GM21515 (cell line): ENCODE results near the gene PLEKHA8.
A peak's percentile ranks its signal among the peaks of the same experiment; 100 is the strongest.

Source experiments
- ATAC-seq: cut with Tn5 transposase; IDR thresholded peaks from one replicate; pipeline ENCODE4 v1.9.1; 2021; ENCODE audit not compliant: unreplicated experiment

The PLEKHA8 gene

DNA sequence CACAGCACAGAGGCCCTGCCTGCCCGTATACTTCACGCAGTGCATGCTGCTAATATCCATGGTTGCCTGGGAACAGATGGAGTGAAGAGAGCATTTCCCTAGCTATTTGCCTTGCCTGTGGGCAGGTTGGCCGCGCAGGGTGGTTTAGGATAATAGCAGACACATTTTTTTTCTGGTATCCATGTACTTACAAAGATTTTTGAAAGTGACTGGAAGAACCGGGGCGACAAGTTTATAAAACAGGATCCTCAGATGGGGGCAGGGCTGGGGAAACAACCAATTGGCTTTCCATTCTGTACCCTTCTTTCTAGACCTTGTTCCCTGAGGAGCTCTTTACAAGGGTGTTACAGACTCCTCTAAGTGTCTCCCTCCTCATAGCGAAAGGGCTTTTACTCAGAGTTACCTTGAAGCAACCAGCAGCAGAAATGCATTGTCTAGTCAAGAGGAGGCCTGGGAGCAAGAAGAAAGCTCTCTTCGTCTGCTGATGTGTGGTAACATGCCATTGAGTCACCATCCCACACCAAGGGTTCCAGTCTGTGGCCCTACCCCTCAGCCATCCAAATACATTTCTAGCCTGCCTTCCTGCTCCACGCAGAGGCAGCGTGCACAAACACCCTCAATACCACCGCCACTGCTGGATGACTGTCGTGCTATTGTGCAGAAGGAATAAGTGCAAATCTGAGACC lies 138.1 kb downstream of the PLEKHA8 start:
- no peak for ATAC-seq

DNA sequence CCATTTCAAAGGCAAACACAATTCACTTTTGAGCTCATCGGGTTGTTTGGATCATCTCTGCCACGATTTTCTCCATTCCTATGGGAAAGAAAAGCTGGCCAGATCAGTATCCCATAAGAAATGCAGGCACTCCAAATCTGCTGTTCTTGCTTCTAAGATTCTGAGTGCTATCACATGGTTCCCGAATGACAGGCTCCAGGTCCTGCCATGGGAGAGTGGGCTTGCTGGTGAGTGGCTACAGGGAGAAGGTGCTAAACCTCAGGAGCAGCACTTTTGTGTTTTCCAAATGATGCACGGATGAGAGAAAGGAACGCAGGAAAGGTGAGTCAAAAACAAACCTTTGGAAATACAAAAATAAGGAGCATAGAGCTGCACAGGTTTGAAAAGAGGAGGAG lies 138.6 kb downstream of the PLEKHA8 start:
- no peak for ATAC-seq

DNA sequence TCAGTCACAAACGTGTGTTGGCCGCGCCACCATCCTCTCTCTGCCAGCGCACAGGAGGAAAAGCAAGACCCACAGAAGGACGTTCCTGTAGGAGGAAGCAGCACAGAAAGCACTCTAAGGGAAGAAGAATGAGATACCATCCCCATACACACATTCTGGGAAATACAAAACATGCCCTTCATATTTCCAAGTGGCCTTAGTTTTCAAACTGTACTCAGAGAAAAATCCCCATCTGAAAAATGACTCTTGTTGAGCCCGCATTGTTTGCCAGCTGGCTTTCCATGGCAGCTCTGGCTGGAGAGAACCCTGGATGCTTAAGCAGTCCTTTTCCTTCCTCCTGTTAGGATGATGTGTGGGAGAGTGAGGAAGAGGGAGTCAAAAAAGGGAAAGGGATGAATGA lies 139.7 kb downstream of the PLEKHA8 start:
- no peak for ATAC-seq

DNA sequence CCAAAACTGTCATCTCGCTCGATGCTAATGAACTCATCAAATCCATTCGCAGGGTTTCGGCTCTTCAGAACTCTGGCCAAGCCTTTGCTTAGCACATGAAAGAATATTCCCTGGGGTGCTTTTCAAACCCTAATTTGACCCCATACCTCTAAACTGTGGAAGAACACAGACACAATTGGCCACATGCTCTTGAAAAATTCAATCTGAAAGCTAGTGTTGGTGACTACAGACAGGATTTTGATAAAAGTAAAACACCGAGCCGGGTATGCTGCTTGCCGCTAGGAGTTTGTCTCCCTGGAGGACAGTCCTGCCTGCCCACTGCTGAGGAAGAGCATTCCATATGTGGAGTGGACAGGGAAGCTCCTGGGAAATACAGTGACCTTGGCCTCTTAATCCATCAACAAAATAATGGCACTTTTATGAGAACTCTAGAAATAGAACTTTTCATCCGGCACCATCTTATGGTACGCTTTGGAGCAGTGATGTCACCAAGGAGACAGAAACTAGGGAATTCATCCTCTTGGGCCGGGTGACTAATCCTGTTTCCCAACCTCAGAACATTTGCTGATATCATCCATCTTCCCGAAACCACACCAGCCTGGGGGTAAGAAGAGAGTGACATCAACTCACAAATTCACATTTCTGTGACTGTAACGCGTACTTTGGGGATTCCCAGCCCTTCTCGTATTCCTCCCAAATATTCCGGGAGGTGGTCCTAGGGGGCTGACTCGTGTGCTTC lies 140.8 kb downstream of the PLEKHA8 start:
- no peak for ATAC-seq

DNA sequence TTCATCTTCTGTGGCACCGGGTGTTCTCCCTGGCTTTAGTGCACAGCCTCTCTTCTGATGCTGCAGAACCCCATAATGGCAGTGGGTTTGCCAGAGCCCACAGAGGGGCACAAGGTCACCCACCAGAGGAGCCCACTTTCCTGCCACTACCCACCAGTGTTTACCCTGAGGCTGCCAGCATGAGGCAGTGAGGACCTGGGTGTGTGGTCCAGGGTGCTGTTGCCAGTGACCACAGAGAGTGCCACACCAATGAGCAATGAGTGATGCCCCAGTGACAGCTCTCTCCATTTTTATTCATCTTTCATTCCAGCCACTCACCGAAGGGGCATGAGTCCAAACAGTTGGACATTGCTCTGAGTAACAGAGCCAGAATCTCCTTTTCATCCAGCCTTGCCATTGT lies 141.4 kb downstream of the PLEKHA8 start:
- ATAC-seq = no peak

DNA sequence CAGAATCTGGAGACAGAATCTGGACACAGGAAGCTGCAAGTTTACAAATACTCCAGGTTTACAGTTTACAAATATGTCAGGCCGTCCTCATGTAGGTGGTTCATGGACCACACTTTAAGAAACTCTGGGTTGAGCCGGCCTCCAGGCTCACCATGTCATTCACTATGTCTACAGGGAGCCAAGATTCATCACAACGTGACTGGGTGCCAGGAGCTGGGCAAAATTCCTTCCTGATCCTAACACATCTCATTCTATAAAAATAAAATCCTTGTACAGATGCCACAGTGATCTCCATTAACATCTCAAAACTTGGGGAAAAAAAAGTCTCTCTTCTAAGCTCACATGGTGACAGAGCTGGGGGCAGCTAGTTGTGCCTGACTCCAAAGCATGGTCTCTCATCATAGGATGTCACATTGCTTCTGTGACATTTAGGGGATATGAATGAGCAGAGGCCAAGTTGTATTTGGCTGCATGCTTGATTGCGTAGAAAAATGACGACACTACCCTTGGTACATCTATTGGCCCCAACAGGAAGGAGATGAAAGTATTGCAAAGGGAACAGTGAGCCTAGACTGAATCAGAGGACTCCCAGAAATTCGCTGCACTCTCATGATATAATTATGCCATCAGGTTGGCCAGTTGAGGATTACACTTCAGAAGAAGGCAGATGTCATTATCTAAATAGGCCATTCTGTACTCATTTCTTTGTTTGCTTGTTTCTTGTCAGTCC lies 142.4 kb downstream of the PLEKHA8 start:
- no peak for ATAC-seq

DNA sequence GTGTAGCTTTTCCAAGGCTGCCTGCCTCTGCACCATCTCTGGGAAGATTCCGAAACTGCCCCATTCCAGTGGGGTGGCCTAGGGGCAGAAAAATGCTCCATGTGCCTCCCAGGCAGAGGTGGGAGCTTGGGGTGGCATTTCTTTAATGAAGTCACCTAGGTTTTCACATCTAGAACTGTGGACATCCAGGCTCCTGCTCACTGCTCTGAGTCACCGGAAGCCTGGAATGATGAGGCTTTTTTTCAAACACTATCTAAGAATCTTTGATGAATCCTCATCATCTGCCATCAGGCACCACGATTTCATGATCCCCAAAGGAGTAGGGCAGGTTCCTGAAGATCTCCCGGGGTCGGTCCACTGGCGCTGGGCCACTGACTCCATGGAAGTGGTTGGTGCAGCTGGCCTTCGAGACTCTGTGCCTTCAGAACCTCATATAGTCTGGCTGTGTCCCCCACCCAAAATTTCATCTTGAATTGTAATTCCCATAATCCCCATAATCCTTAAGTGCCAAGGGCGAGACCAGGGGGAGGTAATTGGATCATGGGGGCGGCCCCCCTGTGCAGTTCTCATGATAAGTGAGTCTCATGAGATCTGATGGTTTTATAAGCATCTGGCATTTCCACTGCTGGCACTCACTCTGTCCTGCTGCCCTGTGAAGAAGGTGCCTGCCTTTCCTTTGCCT lies 143.7 kb downstream of the PLEKHA8 start:
- ATAC-seq = no peak

DNA sequence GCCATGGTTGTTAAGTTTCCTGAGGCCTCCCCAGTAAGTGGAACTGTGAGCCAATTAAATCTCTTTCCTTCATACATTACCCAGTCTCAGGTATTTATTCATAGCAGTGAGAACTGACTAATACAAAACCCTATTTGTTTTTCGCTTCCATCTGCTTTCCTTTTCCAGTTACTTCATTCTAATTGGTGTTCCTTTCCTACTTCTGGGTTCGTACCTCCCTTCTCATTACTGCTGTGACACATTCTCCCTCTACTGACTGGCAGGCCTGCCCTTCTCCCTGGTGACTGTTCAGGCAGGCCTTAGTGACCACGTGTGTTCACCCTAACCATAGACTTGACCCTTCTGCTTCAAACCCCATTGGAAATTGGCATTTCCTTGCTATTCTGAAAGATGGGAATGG lies 144.2 kb downstream of the PLEKHA8 start:
- ATAC-seq = no peak

DNA sequence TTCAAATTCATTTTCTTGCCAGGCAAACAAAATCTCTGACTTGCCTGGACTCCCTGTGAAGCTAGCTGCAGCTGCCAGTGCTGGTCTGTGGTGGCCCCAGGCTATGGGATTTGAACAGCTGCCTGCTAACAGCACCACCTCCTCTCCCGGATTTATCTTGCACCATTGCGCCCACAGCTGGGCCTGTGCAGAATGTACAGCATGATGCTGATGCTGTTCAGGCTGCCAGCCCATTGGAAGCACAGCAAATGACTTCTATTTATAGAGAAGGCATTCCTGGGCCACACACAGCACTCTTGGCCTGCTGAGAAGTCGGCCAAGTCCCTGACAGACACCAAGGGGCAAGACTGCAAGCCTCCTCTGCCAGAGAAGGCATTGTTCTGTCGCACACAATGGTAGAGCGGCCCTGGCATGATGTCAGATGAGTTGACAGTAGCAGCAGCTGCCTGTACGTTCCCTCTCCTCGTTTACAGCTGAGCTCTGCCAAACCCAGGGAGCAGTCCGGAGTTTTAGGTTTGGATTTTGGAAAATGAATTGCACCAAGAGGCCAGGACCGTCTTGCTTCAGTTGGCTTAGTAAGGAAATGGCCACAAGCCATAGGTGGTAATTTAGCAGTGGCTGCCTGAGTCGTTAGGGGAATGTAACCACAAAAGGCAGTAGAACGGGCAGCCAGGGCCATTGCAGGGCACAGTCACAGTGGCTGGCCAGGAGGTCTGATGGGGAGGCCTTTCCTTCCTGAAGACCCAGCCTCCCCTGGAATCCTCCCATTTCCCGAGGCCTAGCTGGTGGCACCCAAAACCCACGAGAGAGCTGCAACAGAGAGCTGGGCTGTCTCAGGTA lies 145.1 kb downstream of the PLEKHA8 start:
- ATAC-seq = no peak

DNA sequence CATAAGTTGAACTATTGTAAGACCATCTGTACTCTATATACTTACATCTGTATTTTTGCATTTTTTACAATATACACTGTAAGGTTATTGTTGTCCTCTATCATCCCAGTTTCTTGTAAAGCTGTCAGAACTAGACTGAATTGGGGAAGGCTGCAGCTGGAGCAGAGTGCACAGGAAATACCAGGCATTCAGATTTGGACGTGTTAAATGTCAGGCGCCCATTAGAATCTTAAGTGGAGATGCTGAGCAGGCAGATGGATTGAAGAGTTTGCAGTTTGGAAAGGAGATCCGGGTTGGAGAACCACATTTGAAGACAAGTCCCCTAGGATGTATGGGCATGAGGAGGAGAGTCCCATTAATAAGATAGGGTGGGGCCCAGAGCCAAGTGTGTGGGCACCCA lies 147.0 kb downstream of the PLEKHA8 start:
- no peak for ATAC-seq

DNA sequence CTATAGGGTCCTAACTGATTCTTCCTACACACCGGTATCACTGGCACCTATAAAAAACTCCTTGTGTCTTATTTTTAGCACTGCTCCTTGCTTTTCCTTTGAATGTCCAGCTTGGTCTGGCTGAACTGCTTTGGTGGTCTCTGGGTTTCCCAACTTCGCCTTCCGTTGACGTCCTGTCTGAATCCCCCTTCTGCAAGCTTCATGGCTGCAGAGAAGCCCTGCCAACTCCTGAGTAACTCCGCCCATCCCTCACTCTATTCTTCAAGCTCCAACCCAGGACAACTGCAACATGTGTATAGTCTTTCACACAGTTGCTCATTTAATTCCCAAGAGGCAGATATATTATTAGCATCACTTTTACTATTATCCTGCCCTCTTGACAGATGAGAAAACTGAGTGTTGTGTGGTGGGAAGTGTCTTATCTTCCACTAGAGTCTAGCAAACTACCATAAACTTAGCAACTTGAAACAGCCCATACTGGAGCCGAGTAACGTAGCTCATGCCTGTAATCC lies 147.5 kb downstream of the PLEKHA8 start:
- no peak for ATAC-seq

DNA sequence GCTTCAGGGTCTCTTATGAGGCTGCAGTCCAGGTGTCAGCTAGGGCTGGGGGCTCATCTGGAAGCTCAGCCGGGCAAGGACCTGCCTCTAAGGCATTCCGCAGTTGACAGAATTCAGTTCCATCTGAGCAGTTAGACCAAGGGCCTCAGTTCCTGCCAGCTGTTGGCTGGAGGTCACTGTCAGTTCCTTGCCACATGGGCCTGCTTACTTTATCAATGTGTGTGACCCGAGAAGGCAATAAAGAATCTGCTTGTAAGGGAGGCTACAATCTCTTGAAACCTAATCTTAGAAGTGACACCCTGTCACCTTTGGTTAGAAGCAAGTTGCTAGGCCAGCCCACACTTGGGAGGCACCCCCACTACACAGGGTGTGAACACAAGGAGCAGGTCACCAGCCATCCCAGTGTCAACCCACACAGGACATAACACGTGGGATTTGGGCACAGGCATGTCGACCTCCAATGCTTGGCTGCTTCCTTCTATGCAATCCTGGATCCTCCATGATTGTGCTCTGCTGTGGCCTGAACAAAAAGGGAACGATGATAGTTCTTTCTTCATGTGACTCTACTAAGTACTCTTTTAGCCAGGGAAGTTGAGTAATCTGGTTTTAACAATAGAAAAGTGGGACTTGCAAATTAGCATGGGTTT lies 148.4 kb downstream of the PLEKHA8 start:
- ATAC-seq = no peak

DNA sequence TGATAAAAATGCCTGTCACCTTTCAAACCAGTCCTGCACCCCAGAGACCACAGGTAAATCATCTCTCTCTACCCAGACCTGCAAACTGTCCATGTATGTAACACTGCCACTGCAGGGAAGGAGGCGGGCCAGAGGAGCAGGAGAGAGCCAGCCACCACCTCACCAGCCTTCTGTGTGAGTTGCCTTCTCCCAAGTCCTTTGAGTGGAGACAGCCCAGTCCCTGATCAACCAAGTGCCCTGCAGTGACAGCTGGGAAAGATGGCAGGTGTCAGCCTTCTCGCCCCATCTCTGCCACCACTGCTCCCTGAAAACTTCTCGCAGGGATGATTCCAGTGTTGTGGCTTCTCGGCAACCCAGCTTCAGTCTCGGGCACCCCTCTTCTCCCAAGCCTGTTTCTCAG lies 149.0 kb downstream of the PLEKHA8 start:
- ATAC-seq = no peak

DNA sequence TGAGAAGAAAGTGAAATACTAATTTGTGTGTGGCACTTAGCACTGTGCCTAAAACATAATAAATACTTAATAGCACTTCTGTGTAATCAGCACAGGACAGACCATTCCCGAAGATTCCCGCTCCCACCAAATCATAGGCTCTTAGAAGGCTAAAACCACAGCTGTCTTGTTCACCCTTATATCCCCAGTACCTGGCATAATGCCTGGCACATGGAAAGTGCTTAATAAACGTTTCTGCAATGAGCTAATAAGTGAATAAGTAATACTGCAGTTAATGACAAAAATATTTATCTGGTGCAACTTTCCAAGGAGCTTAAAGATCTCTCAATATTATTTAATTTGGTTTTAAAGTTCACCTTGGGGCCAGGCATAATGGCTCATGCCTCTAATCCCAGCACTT lies 149.8 kb downstream of the PLEKHA8 start:
- ATAC-seq = no peak

DNA sequence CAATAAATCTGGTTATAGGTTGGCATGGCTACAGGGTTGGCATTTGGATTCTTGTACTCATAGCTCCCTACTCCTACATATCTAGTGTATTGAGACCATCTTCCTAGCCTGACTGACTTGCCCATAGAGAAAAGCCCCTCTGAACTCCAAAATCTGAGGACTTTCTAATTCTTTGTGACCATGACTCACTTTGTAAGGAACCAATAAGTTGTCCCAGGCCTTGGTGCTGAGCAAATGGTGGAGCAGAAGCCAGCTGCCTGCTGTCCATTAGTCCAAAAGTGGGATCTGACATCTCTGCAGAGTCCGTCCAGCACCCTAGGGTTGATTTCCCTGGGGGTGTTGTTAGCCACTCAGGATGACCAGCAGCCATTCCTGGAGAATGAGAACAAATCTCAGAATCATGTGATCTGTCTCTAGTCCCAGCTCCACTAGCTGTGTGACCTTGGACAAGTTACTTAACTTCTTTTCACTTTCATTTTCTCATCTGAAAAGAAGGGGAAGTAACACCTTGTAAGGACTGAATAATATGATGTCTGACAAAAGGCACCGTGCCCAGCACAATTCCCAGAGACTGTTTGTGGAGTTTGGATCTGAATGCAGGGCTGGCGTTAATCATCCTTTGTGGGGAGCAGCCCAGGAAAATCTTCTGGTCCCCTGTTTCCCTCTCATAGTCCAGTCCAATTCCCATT lies 150.7 kb downstream of the PLEKHA8 start:
- ATAC-seq = peak; percentile 89
